ENCODE data around the gene SCRT2.

DNA sequence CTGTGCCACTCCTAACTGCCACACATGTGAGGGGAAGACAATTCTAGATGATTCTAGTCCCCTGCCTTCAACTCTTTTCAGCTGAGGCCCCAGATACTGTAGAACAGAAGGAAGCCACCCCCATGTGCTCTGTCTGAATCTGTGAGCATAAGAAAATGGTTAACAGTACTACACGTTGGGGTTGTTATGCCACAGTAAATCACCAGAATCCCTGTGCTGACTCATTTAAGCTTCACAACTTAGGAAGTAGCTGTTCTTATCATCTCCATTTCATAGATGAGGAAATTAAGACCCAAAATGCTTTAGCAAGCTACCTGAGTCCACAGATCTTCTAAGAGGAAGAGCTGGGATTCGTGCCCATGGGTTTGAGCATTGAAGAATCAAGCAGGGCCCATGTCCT lies 27.4 kb upstream of the SCRT2 start:
- TF ChIP-seq, protein P1, sequence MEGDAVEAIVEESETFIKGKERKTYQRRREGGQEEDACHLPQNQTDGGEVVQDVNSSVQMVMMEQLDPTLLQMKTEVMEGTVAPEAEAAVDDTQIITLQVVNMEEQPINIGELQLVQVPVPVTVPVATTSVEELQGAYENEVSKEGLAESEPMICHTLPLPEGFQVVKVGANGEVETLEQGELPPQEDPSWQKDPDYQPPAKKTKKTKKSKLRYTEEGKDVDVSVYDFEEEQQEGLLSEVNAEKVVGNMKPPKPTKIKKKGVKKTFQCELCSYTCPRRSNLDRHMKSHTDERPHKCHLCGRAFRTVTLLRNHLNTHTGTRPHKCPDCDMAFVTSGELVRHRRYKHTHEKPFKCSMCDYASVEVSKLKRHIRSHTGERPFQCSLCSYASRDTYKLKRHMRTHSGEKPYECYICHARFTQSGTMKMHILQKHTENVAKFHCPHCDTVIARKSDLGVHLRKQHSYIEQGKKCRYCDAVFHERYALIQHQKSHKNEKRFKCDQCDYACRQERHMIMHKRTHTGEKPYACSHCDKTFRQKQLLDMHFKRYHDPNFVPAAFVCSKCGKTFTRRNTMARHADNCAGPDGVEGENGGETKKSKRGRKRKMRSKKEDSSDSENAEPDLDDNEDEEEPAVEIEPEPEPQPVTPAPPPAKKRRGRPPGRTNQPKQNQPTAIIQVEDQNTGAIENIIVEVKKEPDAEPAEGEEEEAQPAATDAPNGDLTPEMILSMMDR (IDR thresholded peaks at IDR 0.05; ENCODE audit: borderline replicate concordance, extremely low read depth, low read length, poor library complexity, severe bottlenecking) = no peak
- no peak for TF ChIP-seq EZH2 (IDR thresholded peaks at IDR 0.05; ENCODE audit: borderline replicate concordance, low read depth, low read length, severe bottlenecking)

Data from DND-41 (cell line).